GM12872 (cell line): ENCODE results near the gene DNASE1L3.

ENCODE experiments used
- CTCF ChIP-seq: IDR thresholded peaks from 3 replicates; pipeline ENCODE4 v1.5.1; 2011; ENCODE audit warnings: low read depth, mild to moderate bottlenecking, low read length, moderate library complexity; ENCODE audit not compliant: insufficient read depth

Gene DNASE1L3

GRCh38 chr3:58230876-58231552, 20.2 kb upstream of the DNASE1L3 start:
- TF ChIP-seq CTCF = no peak

- TF ChIP-seq CTCF = no peak
These were observed 13.1 kb upstream of the DNASE1L3 start for GRCh38 chr3:58223855-58224254.

GRCh38 chr3:58222161-58222724, 11.5 kb upstream of the DNASE1L3 start:
- TF ChIP-seq CTCF = no peak

- no peak for TF ChIP-seq CTCF
These were observed 8.1 kb upstream of the DNASE1L3 start for GRCh38 chr3:58218904-58219303.

- TF ChIP-seq CTCF = peak; percentile 92
These were observed 6.5 kb upstream of the DNASE1L3 start for GRCh38 chr3:58217209-58217811.

GRCh38 chr3:58216496-58217195, 5.9 kb upstream of the DNASE1L3 start:
- TF ChIP-seq CTCF = no peak

- TF ChIP-seq CTCF = no peak
These were observed 4.7 kb upstream of the DNASE1L3 start for GRCh38 chr3:58215317-58216025.
